ENCODE measurements around the gene ACP7. TPM values are rescaled to one million over a fixed set of nuclear protein-coding genes. Genes with fewer than 3 reads are reported as not detected.

Gene ACP7
- total and polyA plus RNA-seq, 10 of the 15 experiments (the other 5 are each of a cell fraction or from before 2014, with no cell fraction given): not detected

GRCh38 chr19:39100500-39101166, 16.5 kb downstream of the ACP7 start (continued):
- TF ChIP-seq ATF2 (IDR thresholded peaks at IDR 0.05; ENCODE audit: low read length) (no peak), NR2C1 (IDR thresholded peaks at IDR 0.05) (no peak), KLF5 (IDR thresholded peaks at IDR 0.05; ENCODE audit: partially characterized antibody) (no peak), KDM1A (IDR thresholded peaks at IDR 0.05; ENCODE audit: borderline replicate concordance) (no peak)

GRCh38 chr19:39103151-39103550, 19.0 kb downstream of the ACP7 start:
- in situ Hi-C loops (cut with MboI): no loop called here
- CTCF ChIA-PET: interaction anchor here (1.2 kb wide), 1 partner anchor 15 kb away, joined by 3 read pairs; no protein-coding TSS in a partner anchor

More at GRCh38 chr19:39103151-39103550, 19.0 kb downstream of the ACP7 start:
- Histone ChIP-seq H3K4me1 (ENCODE audit: control insufficient read depth, insufficient read depth, low read length) (no peaks in the 10 kb centered on the region), H3K4me3 (no peak overlapping the region), H3K9me3 (replicated peaks; ENCODE audit: control insufficient read depth, insufficient read depth, low read length) (no peaks in the 10 kb centered on the region), H3K79me2 (ENCODE audit: control insufficient read depth, insufficient read depth, low read length) (no peaks in the 10 kb centered on the region), H3K27ac (ENCODE audit: control insufficient read depth, insufficient read depth) (no peak overlapping the region), H2AFZ (ENCODE audit: control insufficient read depth, low read depth, low read length) (no peak overlapping the region), H4K20me1 (ENCODE audit: control insufficient read depth, insufficient read depth) (no peaks in the 10 kb centered on the region), H3K9ac (ENCODE audit: control insufficient read depth, insufficient read depth, low read length) (no peak overlapping the region), H3K4me2 (ENCODE audit: control insufficient read depth, insufficient read depth) (no peak overlapping the region), H3K27me3 (replicated peaks in 1 of 2; ENCODE audit: control insufficient read depth in 2 of 2, insufficient read depth in 2 of 2, low read length in 1 of 2) (no peaks in the 10 kb centered on the region), H3K36me3 (ENCODE audit: control insufficient read depth in 2 of 2, insufficient read depth in 2 of 2, low read length in 1 of 2) (no peaks in the 10 kb centered on the region)
- DNase-seq (ENCODE audit: low read depth, low spot score): no peak
- BruUV-seq (replicated peaks): no TSS peak
- ChIA-PET RAD21 (ENCODE audit: unreplicated experiment) (no interaction called here), POLR2A (no interaction called here), SMC1A (ENCODE audit: uncharacterized antibody, unreplicated experiment) (interaction anchor here (0.6 kb wide), 1 partner anchor 147 kb away, joined by 5 read pairs; no protein-coding TSS in a partner anchor)
- no peak for ATAC-seq
- intact Hi-C loops (cut with micrococcal nuclease; ENCODE audit: unreplicated experiment): no loop called here
- WGBS (ENCODE audit: insufficient coverage, insufficient replicate concordance, low lambda C conversion rate, missing lambda C conversion rate): 33% methylated on average over 5 of the region's 5 CpGs
- no peak for FAIRE-seq
- TF ChIP-seq ETV6 (conservative IDR thresholded peaks at IDR 0.05 in 1 of 2, IDR thresholded peaks at IDR 0.05 in 1 of 2; ENCODE audit: borderline replicate concordance in 1 of 2, low read depth in 1 of 2): no peak
- no peak for TF ChIP-seq CHD1 (IDR thresholded peaks at IDR 0.05; ENCODE audit: low read depth, low read length)
- TF ChIP-seq TCF3 (IDR thresholded peaks at IDR 0.05; ENCODE audit: borderline replicate concordance, insufficient read depth, low read depth, low read length): no peak
- TF ChIP-seq HCFC1 (IDR thresholded peaks at IDR 0.05; ENCODE audit: low read length): no peak
- TF ChIP-seq ESRRA (IDR thresholded peaks at IDR 0.05; ENCODE audit: low read length): no peak
- no peak for TF ChIP-seq MAX (IDR thresholded peaks at IDR 0.05; ENCODE audit: low read depth, low read length)
